ENCODE data around the gene PLAAT3.
"Not testable (repeated sequence)": the region's sequence is repeated elsewhere in the genome, so short reads cannot be mapped to it uniquely, and the experiment has no call there.

PLAAT3 gene

GRCh38 chr11:63536669-63537292 is 77.5 kb downstream of the PLAAT3 start, which contains the start of gene PLAAT4:
Gene PLAAT4 (plus strand): TSS chr11:63536808. CDS start chr11:63536869, 61 bp downstream.
- DNase-seq = peak; percentile 13 to 55 (median 30)

DNA sequence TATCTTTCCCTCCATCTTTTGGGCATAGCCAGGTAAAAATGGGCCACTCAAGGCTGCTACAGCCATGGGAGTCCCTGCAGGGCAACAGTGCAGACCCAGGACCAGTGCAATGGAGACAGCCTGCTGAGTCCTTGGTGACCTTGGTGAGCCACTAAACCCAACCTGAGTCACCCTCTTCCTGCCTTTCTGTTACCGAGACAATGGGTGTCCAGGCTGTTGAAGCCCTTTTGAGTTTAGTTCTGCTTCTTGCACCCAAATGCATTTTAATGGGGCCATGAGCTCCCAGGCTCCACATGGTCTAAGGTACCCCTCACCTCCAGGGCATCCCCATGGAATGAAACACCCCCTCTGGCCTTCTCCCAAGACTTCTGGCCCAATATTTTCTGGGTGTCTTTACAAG is 78.5 kb downstream of the PLAAT3 start:
- no peak for DNase-seq

GRCh38 chr11:63534895-63535461 is 79.3 kb downstream of the PLAAT3 start:
- no peak for DNase-seq

- DNase-seq = no peak
Measured at GRCh38 chr11:63534076-63534475, 80.2 kb downstream of the PLAAT3 start.

GRCh38 chr11:63532799-63533475 is 81.3 kb downstream of the PLAAT3 start:
- no peak for DNase-seq

DNA sequence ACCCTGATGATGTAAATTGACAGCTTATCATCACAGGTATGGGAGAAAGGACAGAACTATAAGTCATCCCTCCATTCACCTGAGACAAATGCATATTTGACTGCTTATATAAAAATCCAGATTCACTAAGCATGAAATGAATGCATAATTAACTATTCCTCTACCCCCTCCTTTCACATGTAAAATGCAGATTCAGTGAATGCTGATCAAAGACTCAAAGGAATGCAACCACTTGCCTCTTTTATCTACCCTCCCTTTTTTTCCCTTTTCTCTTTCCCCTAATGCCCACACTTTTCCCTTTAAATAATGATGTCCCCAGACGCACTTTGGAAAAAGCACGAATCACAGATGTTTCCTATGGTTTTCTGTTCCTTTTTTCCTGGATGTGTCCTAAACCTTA is 82.1 kb downstream of the PLAAT3 start:
- DNase-seq = no peak

- peak in 5 of 6 experiments; percentile 47 to 83 (median 78) for DNase-seq
Measured at GRCh38 chr11:63531074-63531792, 83.0 kb downstream of the PLAAT3 start.

- no peak for DNase-seq
Measured at GRCh38 chr11:63530021-63530420, 84.2 kb downstream of the PLAAT3 start.

DNA sequence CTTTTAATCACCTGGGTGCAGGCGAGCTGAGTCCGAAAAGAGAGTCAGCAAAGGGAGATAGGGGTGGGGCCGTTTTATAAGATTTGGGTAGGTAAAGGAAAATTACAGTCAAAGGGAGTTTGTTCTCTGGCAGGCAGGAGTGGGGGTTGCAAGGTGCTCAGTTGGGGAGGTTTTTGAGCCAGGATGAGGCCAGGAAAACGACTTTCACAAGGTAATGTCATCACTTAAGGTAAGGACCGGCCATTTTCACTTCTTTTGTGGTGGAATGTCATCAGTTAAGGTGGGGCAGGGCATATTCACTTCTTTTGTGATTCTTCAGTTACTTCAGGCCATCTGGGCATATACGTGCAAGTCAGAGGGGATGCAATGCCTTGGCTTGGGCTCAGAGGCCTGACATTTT is 84.9 kb downstream of the PLAAT3 start:
- not testable (repeated sequence) for DNase-seq

- not testable (repeated sequence) for DNase-seq
Measured at GRCh38 chr11:63528729-63529278, 85.4 kb downstream of the PLAAT3 start.

- not testable (repeated sequence) for DNase-seq
Measured at GRCh38 chr11:63528156-63528555, 86.1 kb downstream of the PLAAT3 start.

- DNase-seq = no peak
Measured at GRCh38 chr11:63527667-63528066, 86.6 kb downstream of the PLAAT3 start.

All from stimulated activated naive CD4-positive, alpha-beta T cell (primary cell).